Aorta (tissue), 5 donors: ENCODE measurements around the gene KIAA0753. TPM values are rescaled to one million over a fixed set of nuclear protein-coding genes. Genes with fewer than 3 reads are reported as not detected.

Source experiments
- ATAC-seq: fragments of 200-7000 bp; cut with Tn5 transposase; one replicate; pipeline ENCODE4 v1.9.1; 2022; ENCODE audit warnings: moderate library complexity; ENCODE audit not compliant: low FRiP score
- DNase-seq, 2 donors: peaks; one replicate each; pipeline ENCODE4 v3.0.0-alpha.2; 2020
- H3K27ac ChIP-seq, 2 donors: one replicate each; pipeline ENCODE4 v1.5.1; 2013; ENCODE audit warnings: low read length in 2 of 2, mild to moderate bottlenecking in 2 of 2, moderate library complexity in 2 of 2, control low read depth in 1 of 2, inconsistent platforms in 1 of 2, low read depth in 1 of 2
- H3K27me3 ChIP-seq, 2 donors: one replicate each; pipeline ENCODE4 v1.6.1; 2013; ENCODE audit warnings: control low read depth in 1 of 2, low read length in 1 of 2, mild to moderate bottlenecking in 1 of 2, moderate library complexity in 1 of 2; ENCODE audit not compliant: insufficient read depth in 2 of 2, control insufficient read depth in 1 of 2
- H3K36me3 ChIP-seq, 2 donors: one replicate each; pipeline ENCODE4 v1.6.1; 2013; ENCODE audit warnings: control low read depth in 1 of 2, low read length in 1 of 2, mild to moderate bottlenecking in 1 of 2; ENCODE audit not compliant: insufficient read depth in 2 of 2, control insufficient read depth in 1 of 2
- H3K4me1 ChIP-seq, 2 donors: one replicate each; pipeline ENCODE4 v1.6.1; 2013; ENCODE audit warnings: low read length in 2 of 2, control low read depth in 1 of 2, mild to moderate bottlenecking in 1 of 2, moderate library complexity in 1 of 2; ENCODE audit not compliant: insufficient read depth in 2 of 2, control insufficient read depth in 1 of 2
- H3K4me3 ChIP-seq, 2 donors: one replicate each; pipeline ENCODE4 v1.5.1; 2013; ENCODE audit warnings: low read length in 2 of 2, control low read depth in 1 of 2, mild to moderate bottlenecking in 1 of 2
- H3K9me3 ChIP-seq: one replicate; pipeline ENCODE4 v1.6.1; 2013; ENCODE audit warnings: mild to moderate bottlenecking, low read length; ENCODE audit not compliant: control insufficient read depth
- WGBS, 2 donors: extraction: QIAGEN DNeasy Blood & Tissue Kit; methylation state at CpG; one replicate each; pipeline ENCODE4 v1.1.7; 2013; 5-methylcytosine and 5-hydroxymethylcytosine counted together
- intact Hi-C, 2 donors: fragments of 100-400 bp; cut with DNase I; formaldehyde crosslinking; loops; one replicate each; pipeline versions ENCODE4 v1.14.2 to v1.15.0; 2022
- polyA plus RNA-seq, 2 donors: library from polyadenylated mRNA; stranded (reverse); fragments of 200-250 nt; gene quantifications; one replicate each; pipeline ENCODE4 v1.2.3, GENCODE V29; 2013
- total RNA-seq, 2 donors: library from RNA; stranded (reverse); fragmentation: NEBNext Ultra II Directional; extraction: Animal tissue kit (Norgen Biotek cat#: 25700); gene quantifications; one replicate each; pipeline ENCODE4 v1.2.1, GENCODE V29; 2021
- donor health status: healthy with polysubstance abuse.
- donor health status: Bipolar disorder and iron deficiency.
- donor health status: DM: no; HTN: no; CAD: no.
- donor health status: DM: no; HTN: no; CAD: no.
- donor health status: DM: yes; HTN: yes; CAD: no.

The KIAA0753 gene
- total and polyA plus RNA-seq, 4 donors = 2.5 to 20.2 (median 10.3) TPM

DNA sequence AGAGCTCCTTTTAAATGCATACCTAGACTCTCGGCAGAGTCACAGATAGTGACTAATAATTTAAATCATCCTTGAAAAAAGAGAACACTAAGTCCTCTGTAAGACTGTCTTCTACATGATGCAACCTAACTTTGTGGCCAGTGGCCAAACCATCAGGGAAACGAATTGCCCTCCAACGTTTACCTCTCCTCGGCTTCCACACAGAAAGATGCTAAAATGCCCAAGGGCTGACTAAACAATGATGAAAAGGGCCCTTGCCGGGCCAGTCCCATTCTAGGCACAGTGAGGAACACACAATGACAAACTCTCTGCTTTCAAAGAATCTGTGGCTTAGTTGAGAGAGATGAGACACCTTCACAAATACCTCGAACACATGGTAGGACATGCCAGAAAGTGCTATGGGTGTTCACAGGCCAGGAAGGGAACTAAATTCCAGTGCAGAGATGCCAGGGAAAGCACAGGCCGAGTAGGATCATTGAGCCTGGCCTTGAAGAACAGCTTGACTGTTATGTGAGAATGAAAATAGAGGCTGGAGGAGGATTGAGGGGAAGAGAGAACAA, 48.8 kb downstream of the KIAA0753 start:
- Histone ChIP-seq H3K4me1 (no peaks in the 10 kb centered on the region), H3K27me3 (no peaks in the 10 kb centered on the region), H3K36me3 (peaks cover 23 to 32% of the 10 kb centered on the region in 2 donors), H3K4me3 (no peak overlapping the region), H3K9me3 (no peaks in the 10 kb centered on the region), H3K27ac (no peak overlapping the region)
- no peak for DNase-seq
- intact Hi-C loops = no loop called here
- 78 to 82% methylated on average over 7 of the region's 7 CpGs for WGBS, 2 donors
- no peak for ATAC-seq

DNA sequence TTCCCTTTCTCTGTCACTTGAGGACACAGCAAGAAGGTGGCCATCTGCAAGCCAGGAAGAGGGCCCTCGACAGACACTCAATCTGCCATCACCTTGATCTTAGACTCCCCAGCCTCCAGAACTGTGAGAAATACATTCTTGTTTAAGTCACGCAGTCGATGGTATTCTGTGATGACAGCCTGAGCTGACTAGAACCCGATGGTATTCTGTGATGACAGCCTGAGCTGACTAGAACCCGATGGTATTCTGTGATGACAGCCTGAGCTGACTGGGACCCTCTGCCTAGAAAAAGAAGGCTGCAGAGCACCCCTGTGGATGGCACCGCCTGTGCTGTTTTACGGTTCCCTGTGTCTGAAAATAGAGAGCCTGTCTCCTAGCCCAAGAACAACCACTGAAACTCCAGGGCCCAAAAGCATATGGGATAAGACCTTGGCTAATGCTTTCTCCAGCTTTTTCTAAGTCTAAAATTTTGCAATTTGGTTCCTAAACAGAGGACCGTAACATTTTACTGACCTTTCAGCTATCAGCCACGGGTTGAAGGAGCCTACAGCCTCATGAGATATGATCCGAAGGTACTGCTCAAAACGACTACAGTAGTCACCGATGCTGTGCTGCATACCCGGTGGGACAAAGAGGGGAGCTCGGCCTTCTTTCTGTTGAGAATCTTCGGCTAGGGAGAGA, 51.1 kb downstream of the KIAA0753 start:
- 92 to 94% methylated on average over 15 of the region's 15 CpGs for WGBS, 2 donors
- intact Hi-C loops = no loop called here
- peaks cover 3% of the 10 kb centered on the region for H3K9me3 ChIP-seq
- H3K4me3 ChIP-seq = no peak overlapping the region
- no peak for ATAC-seq
- DNase-seq = no peak
- H3K27me3 ChIP-seq = no peaks in the 10 kb centered on the region
- H3K4me1 ChIP-seq = no peaks in the 10 kb centered on the region
- H3K36me3 ChIP-seq = peaks cover 24 to 33% of the 10 kb centered on the region in 2 donors
- H3K27ac ChIP-seq = no peak overlapping the region

DNA sequence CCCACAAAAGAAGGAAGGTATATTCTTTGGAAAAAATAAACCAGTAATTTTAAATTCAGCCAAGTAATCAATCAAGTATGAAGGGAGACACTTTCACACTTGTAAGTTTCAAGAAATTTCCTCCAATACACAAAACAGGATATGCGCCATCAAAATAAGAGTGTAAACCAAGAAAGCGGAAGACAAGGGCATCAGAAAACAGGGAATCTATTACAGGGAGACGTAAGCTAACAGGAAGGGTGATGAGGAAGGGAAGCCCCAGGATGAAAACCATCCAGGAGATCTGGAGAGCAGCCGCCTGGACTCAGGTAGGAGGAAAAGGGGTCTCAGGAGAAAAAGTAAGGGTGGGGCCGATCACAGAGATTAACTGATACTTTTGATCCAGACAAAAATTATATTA, 52.3 kb downstream of the KIAA0753 start:
- no peak overlapping the region for H3K27ac ChIP-seq
- H3K9me3 ChIP-seq = peaks cover 4% of the 10 kb centered on the region
- WGBS, 2 donors = 94 to 97% methylated on average over 5 of the region's 5 CpGs
- no peaks in the 10 kb centered on the region for H3K27me3 ChIP-seq
- H3K4me3 ChIP-seq = no peak overlapping the region
- ATAC-seq (no peak), DNase-seq (no peak)
- intact Hi-C loops = no loop called here
- peaks cover 23 to 38% of the 10 kb centered on the region in 2 donors for H3K36me3 ChIP-seq
- H3K4me1 ChIP-seq = no peaks in the 10 kb centered on the region

DNA sequence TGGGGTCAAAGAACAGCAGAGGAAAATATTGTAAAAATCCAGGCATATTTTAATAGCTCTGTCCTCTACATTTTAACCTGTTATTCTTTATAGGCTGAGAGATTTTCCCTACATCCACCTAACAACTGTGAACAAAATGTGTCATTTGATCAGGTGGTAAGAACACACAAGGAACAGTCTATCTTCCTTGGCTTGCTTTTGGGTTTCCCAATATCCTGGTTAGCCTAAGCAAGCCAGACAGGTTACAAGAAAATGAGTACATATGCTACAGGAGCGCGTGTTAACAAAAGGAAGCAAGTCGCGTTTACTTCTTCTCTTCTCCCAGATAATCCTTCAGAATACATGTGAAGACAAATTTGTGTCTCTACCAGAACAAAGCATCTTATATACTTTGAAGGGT, 53.2 kb downstream of the KIAA0753 start:
- Histone ChIP-seq H3K27ac (no peak overlapping the region), H3K4me1 (no peaks in the 10 kb centered on the region), H3K27me3 (no peaks in the 10 kb centered on the region), H3K4me3 (no peak overlapping the region), H3K9me3 (peaks cover 4% of the 10 kb centered on the region), H3K36me3 (peaks cover 21 to 38% of the 10 kb centered on the region in 2 donors)
- WGBS, 2 donors = 96 to 97% methylated on average over 4 of the region's 4 CpGs
- intact Hi-C loops = no loop called here
- ATAC-seq = no peak
- DNase-seq = no peak

DNA sequence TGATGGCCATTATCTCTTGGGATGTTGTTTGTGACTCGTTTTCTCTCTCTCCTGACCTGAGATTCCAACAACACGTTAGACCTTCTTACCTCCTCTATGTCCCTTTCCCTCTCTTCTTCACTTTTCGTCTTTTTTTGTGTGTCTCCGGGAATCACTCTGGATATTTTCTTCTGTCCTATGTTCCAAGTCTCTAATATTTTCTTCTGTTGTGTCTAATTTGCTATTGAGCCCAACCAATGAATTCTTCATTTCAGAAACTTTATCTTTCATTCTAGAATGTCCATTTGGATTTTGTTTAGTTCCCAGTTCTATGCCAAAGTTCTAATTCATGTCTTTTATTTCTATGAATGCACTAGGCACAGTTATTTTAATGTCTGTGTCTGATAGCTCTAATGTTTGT, 57.1 kb downstream of the KIAA0753 start:
- Histone ChIP-seq H3K27me3 (no peaks in the 10 kb centered on the region), H3K4me1 (no peaks in the 10 kb centered on the region), H3K27ac (no peak overlapping the region), H3K36me3 (peaks cover 11 to 21% of the 10 kb centered on the region in 2 donors), H3K4me3 (no peak overlapping the region), H3K9me3 (peaks cover 4% of the 10 kb centered on the region)
- ATAC-seq (no peak), DNase-seq (no peak)
- intact Hi-C loops = no loop called here
- WGBS, 2 donors = 98 to 99% methylated on average over 4 of the region's 4 CpGs

DNA sequence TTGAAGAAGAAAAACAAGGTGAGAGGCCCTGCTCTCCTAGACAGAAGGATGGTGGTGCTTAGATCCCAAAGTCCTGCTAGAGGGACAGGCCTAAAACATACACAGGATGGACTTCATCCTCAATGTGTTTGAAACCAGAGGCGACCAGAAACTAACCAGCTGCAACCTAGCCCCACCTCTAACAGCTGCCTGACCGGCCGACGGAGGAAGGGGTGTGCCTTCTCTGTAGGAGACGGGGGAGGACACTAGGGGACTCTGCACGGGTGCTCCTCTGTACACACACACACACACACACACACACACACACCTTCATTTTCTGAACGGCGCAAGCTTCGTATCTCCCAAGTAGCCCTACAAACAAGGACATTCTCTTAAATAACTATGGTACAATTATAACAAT, 59.9 kb downstream of the KIAA0753 start:
- ATAC-seq = no peak
- Histone ChIP-seq H3K9me3 (peaks cover 1% of the 10 kb centered on the region), H3K27me3 (no peaks in the 10 kb centered on the region), H3K36me3 (peaks cover 3 to 12% of the 10 kb centered on the region in 2 donors), H3K27ac (no peak overlapping the region), H3K4me3 (no peak overlapping the region), H3K4me1 (no peaks in the 10 kb centered on the region)
- intact Hi-C loops = no loop called here
- WGBS, 2 donors = 94% methylated on average over 9 of the region's 9 CpGs
- DNase-seq = no peak

DNA sequence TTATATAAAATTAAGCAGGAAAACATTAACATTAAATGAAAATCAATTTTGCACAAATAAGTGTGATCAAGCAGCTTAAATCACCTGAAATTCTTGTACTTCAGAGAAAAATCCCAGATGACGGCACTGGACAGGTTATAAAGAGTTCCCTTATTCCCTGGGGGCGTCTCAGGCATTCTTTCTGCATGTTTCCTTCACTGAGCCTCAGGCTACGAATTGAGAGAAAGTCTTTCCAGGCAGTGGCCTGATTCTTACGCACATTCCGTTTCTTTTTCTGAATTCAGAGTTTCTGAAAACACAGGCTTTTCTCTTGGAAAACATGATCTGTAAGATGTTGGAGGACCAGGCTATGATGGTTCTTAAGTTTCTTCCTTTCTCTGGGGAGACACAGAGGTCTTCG, 62.0 kb downstream of the KIAA0753 start:
- Histone ChIP-seq H3K4me1 (no peaks in the 10 kb centered on the region), H3K36me3 (peaks cover 2 to 3% of the 10 kb centered on the region in 2 donors), H3K4me3 (no peak overlapping the region), H3K9me3 (no peaks in the 10 kb centered on the region), H3K27ac (no peak overlapping the region), H3K27me3 (no peaks in the 10 kb centered on the region)
- intact Hi-C loops = no loop called here
- 79 to 85% methylated on average over 6 of the region's 6 CpGs for WGBS, 2 donors
- DNase-seq (no peak), ATAC-seq (no peak)

DNA sequence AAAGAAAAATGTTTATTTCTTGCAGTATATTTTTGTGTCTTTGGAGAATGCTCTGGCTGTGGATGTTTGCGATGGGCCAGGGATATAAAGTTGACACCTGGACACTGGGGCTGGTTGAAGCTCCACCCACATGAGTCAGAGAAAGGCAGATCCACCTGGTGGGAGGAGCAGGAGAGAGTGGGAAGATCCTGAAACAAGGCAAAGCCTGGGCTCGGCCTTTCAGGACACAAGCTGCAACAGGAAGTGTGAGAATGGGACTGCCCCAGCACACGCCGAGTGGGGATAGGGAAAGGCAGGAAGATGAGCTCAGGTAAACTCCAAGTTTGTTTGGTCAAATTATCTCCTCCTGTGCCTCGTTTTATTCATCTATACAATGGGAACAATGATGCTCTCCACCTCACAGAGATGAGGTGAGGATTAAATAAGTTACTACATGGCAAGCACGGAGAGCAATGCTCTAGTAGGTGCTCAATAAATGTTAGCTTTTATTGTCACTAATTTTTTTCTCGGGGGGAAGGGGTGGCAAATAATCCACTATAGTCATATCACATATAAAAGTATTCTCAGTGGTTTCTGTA, 62.7 kb downstream of the KIAA0753 start:
- no peaks in the 10 kb centered on the region for H3K27me3 ChIP-seq
- ATAC-seq (no peak), DNase-seq (no peak)
- H3K4me1 ChIP-seq = no peaks in the 10 kb centered on the region
- intact Hi-C loops = no loop called here
- H3K9me3 ChIP-seq = no peaks in the 10 kb centered on the region
- no peak overlapping the region for H3K4me3 ChIP-seq
- no peak overlapping the region for H3K27ac ChIP-seq
- peaks cover 2 to 3% of the 10 kb centered on the region in 2 donors for H3K36me3 ChIP-seq
- 89 to 93% methylated on average over 7 of the region's 7 CpGs for WGBS, 2 donors
